ENCODE measurements around the gene SVOP.
"Not testable (repeated sequence)": the region's sequence is repeated elsewhere in the genome, so short reads cannot be mapped to it uniquely, and the experiment has no call there.

Gene SVOP

DNA sequence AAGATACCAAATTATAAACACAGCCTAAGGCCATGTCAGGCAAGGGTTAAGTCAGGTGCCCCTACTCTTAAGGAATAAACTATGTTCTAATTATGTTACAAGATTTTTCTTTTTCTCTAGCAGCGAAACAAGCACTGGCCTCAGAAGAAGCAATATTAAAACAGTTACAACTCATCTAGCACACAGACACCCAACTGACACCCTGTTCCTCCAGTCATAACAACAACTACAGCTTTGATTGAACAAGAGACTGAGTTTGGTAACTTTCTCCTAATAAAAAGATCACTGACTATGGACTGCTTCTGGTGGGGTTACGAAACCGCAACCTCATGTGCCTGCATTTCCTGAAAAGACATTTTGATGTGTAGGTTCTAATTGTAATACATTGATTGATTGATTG, 144.3 kb downstream of the SVOP start:
- Histone ChIP-seq H3K4me3 (IDR thresholded peaks at IDR 0.05; ENCODE audit: insufficient read depth, low read depth, low read length) (no peak overlapping the region), H3K79me2 (ENCODE audit: insufficient read depth, low read depth) (no peaks in the 10 kb centered on the region), H3K9ac (no peak overlapping the region), H3K27ac (no peak overlapping the region), H2AFZ (ENCODE audit: low read depth) (no peak overlapping the region), H3K27me3 (ENCODE audit: insufficient read depth, low read depth) (no peaks in the 10 kb centered on the region), H3K4me2 (no peak overlapping the region), H3K36me3 (ENCODE audit: insufficient read depth) (no peaks in the 10 kb centered on the region), H3K4me1 (ENCODE audit: low read depth, poor library complexity, severe bottlenecking) (no peaks in the 10 kb centered on the region), H4K20me1 (ENCODE audit: insufficient read depth) (no peaks in the 10 kb centered on the region)
- TF ChIP-seq, protein P1, sequence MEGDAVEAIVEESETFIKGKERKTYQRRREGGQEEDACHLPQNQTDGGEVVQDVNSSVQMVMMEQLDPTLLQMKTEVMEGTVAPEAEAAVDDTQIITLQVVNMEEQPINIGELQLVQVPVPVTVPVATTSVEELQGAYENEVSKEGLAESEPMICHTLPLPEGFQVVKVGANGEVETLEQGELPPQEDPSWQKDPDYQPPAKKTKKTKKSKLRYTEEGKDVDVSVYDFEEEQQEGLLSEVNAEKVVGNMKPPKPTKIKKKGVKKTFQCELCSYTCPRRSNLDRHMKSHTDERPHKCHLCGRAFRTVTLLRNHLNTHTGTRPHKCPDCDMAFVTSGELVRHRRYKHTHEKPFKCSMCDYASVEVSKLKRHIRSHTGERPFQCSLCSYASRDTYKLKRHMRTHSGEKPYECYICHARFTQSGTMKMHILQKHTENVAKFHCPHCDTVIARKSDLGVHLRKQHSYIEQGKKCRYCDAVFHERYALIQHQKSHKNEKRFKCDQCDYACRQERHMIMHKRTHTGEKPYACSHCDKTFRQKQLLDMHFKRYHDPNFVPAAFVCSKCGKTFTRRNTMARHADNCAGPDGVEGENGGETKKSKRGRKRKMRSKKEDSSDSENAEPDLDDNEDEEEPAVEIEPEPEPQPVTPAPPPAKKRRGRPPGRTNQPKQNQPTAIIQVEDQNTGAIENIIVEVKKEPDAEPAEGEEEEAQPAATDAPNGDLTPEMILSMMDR (conservative IDR thresholded peaks at IDR 0.05; ENCODE audit: low read depth, low read length) = no peak

DNA sequence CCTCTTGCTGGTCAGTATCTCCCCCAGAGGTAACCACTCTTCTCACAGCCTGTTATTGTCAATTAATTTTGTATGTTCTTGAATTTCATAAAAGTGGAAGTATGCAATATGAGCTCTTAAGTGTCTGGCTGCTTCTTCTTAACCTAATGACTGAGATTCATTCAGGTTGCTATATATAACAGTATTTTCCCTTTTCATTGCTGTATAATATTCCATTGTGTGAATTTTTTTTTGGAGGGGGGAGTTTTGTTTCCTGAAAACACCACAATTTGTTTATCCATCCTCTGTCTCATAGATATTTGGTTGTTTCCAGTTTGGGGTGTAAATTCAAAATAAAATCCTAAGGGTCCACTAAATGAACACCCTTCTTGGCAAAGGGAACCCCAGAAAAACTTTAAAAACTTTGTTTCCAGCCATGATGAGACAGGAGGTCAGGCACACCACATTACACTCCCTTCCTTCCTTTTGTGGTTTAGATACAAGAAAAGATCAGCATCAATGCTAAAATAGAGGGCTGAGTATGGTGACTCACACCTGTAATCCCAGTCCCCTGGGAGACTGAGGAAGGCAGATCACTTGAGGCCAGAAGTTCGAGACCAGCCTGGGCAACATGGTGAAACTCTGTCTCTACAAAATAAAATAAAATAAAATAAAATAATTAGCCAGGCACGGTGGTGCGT, 145.0 kb downstream of the SVOP start:
- Histone ChIP-seq H3K79me2 (ENCODE audit: insufficient read depth, low read depth) (no peaks in the 10 kb centered on the region), H3K9ac (no peak overlapping the region), H2AFZ (ENCODE audit: low read depth) (no peak overlapping the region), H3K27me3 (ENCODE audit: insufficient read depth, low read depth) (no peaks in the 10 kb centered on the region), H4K20me1 (ENCODE audit: insufficient read depth) (no peaks in the 10 kb centered on the region), H3K27ac (no peak overlapping the region), H3K4me2 (no peak overlapping the region), H3K4me1 (ENCODE audit: low read depth, poor library complexity, severe bottlenecking) (no peaks in the 10 kb centered on the region), H3K36me3 (ENCODE audit: insufficient read depth) (no peaks in the 10 kb centered on the region), H3K4me3 (IDR thresholded peaks at IDR 0.05; ENCODE audit: insufficient read depth, low read depth, low read length) (no peak overlapping the region)
- TF ChIP-seq, protein P1 (conservative IDR thresholded peaks at IDR 0.05; ENCODE audit: low read depth, low read length) = no peak

GRCh38 chr12:108875280-108875679, 145.6 kb downstream of the SVOP start:
- Histone ChIP-seq H3K4me1 (ENCODE audit: low read depth, poor library complexity, severe bottlenecking) (no peaks in the 10 kb centered on the region), H4K20me1 (ENCODE audit: insufficient read depth) (no peaks in the 10 kb centered on the region), H3K79me2 (ENCODE audit: insufficient read depth, low read depth) (no peaks in the 10 kb centered on the region), H3K36me3 (ENCODE audit: insufficient read depth) (no peaks in the 10 kb centered on the region), H3K4me2 (no peak overlapping the region), H3K4me3 (IDR thresholded peaks at IDR 0.05; ENCODE audit: insufficient read depth, low read depth, low read length) (no peak overlapping the region), H3K9ac (no peak overlapping the region), H3K27ac (no peak overlapping the region), H2AFZ (ENCODE audit: low read depth) (no peak overlapping the region), H3K27me3 (ENCODE audit: insufficient read depth, low read depth) (no peaks in the 10 kb centered on the region)
- TF ChIP-seq, protein P1 (conservative IDR thresholded peaks at IDR 0.05; ENCODE audit: low read depth, low read length) = no peak

GRCh38 chr12:108868781-108869180, 152.1 kb downstream of the SVOP start:
- no peaks in the 10 kb centered on the region for H3K36me3 ChIP-seq (ENCODE audit: insufficient read depth)
- H3K9ac ChIP-seq = no peak overlapping the region
- H3K27me3 ChIP-seq (ENCODE audit: insufficient read depth, low read depth) = no peaks in the 10 kb centered on the region
- H3K4me2 ChIP-seq = no peak overlapping the region
- H2AFZ ChIP-seq (ENCODE audit: low read depth) = no peak overlapping the region
- no peaks in the 10 kb centered on the region for H3K79me2 ChIP-seq (ENCODE audit: insufficient read depth, low read depth)
- TF ChIP-seq, protein P1 (conservative IDR thresholded peaks at IDR 0.05; ENCODE audit: low read depth, low read length) = no peak
- H3K27ac ChIP-seq = no peak overlapping the region
- H3K4me3 ChIP-seq (IDR thresholded peaks at IDR 0.05; ENCODE audit: insufficient read depth, low read depth, low read length) = no peak overlapping the region
- H4K20me1 ChIP-seq (ENCODE audit: insufficient read depth) = no peaks in the 10 kb centered on the region
- no peaks in the 10 kb centered on the region for H3K4me1 ChIP-seq (ENCODE audit: low read depth, poor library complexity, severe bottlenecking)

GRCh38 chr12:108866083-108866482, 154.8 kb downstream of the SVOP start:
- not testable (repeated sequence) for H2AFZ ChIP-seq (ENCODE audit: low read depth); H3K36me3 ChIP-seq (ENCODE audit: insufficient read depth); H3K4me2 ChIP-seq; H3K9ac ChIP-seq; H3K79me2 ChIP-seq (ENCODE audit: insufficient read depth, low read depth); H3K27me3 ChIP-seq (ENCODE audit: insufficient read depth, low read depth); H3K27ac ChIP-seq; H3K4me1 ChIP-seq (ENCODE audit: low read depth, poor library complexity, severe bottlenecking); H4K20me1 ChIP-seq (ENCODE audit: insufficient read depth); H3K4me3 ChIP-seq (IDR thresholded peaks at IDR 0.05; ENCODE audit: insufficient read depth, low read depth, low read length)
